CD4-positive, alpha-beta memory T cell (primary cell): ENCODE data around the gene DUSP28. TPM values are rescaled to one million over a fixed set of nuclear protein-coding genes. Genes with fewer than 3 reads are reported as not detected.
"Not testable (repeated sequence)": the region's sequence is repeated elsewhere in the genome, so short reads cannot be mapped to it uniquely, and the experiment has no call there.

Source experiments
- CTCF ChIA-PET: fragments of 350-600 bp; sonication (Branson Sonifier 250); formaldehyde crosslinking; loops from one replicate; lab custom pipeline; 2021; ENCODE audit warnings: inconsistent platforms; ENCODE audit not compliant: partially characterized antibody; lab: Charles Lee
- POLR2A ChIA-PET: fragments of 350-600 bp; sonication (Branson Sonifier 250); formaldehyde crosslinking; loops from one replicate; lab custom pipeline; 2021; ENCODE audit not compliant: partially characterized antibody; lab: Charles Lee
- DNase-seq, 5 donors: peaks; one replicate each; pipeline versions ENCODE4 v3.0.0 to v3.0.0-alpha.2; 2020 to 2022; ENCODE audit warnings: mixed read lengths in 1 of 5
- H3K27ac ChIP-seq: one replicate; pipeline ENCODE4 v1.7.0; 2013; ENCODE audit warnings: low read depth, low read length
- H3K27me3 ChIP-seq: 2 replicates; pipeline ENCODE4 v1.7.0; 2013; ENCODE audit warnings: mild to moderate bottlenecking, low read length, moderate library complexity; ENCODE audit not compliant: insufficient read depth
- H3K36me3 ChIP-seq: 2 replicates; pipeline ENCODE4 v1.7.0; 2013; ENCODE audit warnings: mild to moderate bottlenecking, low read length, moderate library complexity; ENCODE audit not compliant: insufficient read depth
- H3K4me1 ChIP-seq: 2 replicates; pipeline ENCODE4 v1.7.0; 2013; ENCODE audit warnings: mild to moderate bottlenecking, low read length, moderate library complexity; ENCODE audit not compliant: insufficient read depth
- H3K4me3 ChIP-seq, 2 donors: one replicate each; pipeline ENCODE4 v1.7.0; 2013; ENCODE audit warnings: low read length in 2 of 2, mild to moderate bottlenecking in 1 of 2
- H3K9me3 ChIP-seq, 2 donors: one replicate each; pipeline ENCODE4 v1.7.0; 2013; ENCODE audit warnings: low read length in 2 of 2, control low read depth in 1 of 2; ENCODE audit not compliant: control insufficient read depth in 1 of 2
- H3K27ac Mint-ChIP-seq, 7 donors: one replicate each; pipeline ENCODE4 v1.8.0; 2020 to 2021; ENCODE audit warnings: mixed read lengths in 7 of 7, mild to moderate bottlenecking in 6 of 7, inconsistent platforms in 3 of 7, moderate library complexity in 3 of 7
- H3K27me3 Mint-ChIP-seq, 2 donors: one replicate each; pipeline ENCODE4 v1.8.0; 2020 to 2021; ENCODE audit warnings: mixed read lengths in 2 of 2
- H3K36me3 Mint-ChIP-seq, 2 donors: one replicate each; pipeline ENCODE4 v1.8.0; 2020 to 2021; ENCODE audit warnings: mixed read lengths in 2 of 2, inconsistent platforms in 1 of 2, mild to moderate bottlenecking in 1 of 2
- H3K4me1 Mint-ChIP-seq, 4 donors: one replicate each; pipeline ENCODE4 v1.8.0; 2020 to 2021; ENCODE audit warnings: mixed read lengths in 4 of 4, mild to moderate bottlenecking in 1 of 4
- H3K4me3 Mint-ChIP-seq, 8 donors: one replicate each; pipeline ENCODE4 v1.8.0; 2020 to 2021; ENCODE audit warnings: mixed read lengths in 8 of 8, mild to moderate bottlenecking in 7 of 8, moderate library complexity in 6 of 8, inconsistent platforms in 3 of 8
- H3K9me3 Mint-ChIP-seq, 8 donors: one replicate each; pipeline ENCODE4 v1.8.0; 2020 to 2021; ENCODE audit warnings: mixed read lengths in 8 of 8, mild to moderate bottlenecking in 5 of 8, inconsistent platforms in 3 of 8, moderate library complexity in 1 of 8
- intact Hi-C: fragments of 100-400 bp; cut with micrococcal nuclease; formaldehyde crosslinking; loops from one replicate; pipeline ENCODE4 v1.15.1; 2023
- polyA plus RNA-seq, 2 donors: library from polyadenylated mRNA; unstranded; fragments of 300-500 nt; fragmentation: Illumina TruSeq; gene quantifications; one replicate each; pipeline ENCODE4 v1.2.3, GENCODE V29; 2021
- total RNA-seq, 2 experiments: library from RNA; stranded (reverse); gene quantifications; one replicate each; pipeline ENCODE4 v1.2.3, GENCODE V29; 2021

The DUSP28 gene
- total and polyA plus RNA-seq, 4 experiments from 2014 or later: 16.3 to 19.4 (median 18.4) TPM

DNA sequence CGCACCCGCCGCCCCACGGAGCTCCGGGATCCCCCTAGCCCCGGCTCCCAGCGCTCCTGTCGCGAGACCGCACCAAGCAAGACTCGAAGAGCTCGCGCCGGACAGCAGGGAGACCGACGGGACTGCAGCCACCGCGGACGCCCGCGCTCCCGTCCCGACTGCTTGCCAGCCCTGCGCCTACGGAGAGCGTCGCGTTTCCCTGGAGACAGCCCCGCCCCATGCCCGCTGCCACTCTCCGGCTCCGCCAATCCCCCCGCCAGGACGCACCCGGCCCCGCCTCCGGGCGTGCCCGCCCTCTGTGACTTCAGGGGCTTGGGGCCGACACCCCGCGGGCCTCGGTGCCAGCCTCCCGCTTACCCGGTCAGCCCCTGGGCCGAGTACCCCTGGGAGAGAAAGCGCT is 2.3 kb upstream of the DUSP28 start, which contains the start of gene ANKMY1:
Gene ANKMY1 (minus strand): TSS at position 181 of the 400 bp plus-strand sequence. CDS start 653 bp downstream, outside the sequence.
- DNase-seq: peak; percentile 52 to 60 (median 57)
- H3K4me3 Mint-ChIP-seq: peak within 1 kb of the TSS; percentile 67 to 89 (median 84)
- Histone ChIP-seq H3K27ac (no peak within 1 kb of the TSS), H3K4me1 (peaks cover 56% of the 10 kb centered on the region), H3K9me3 (no peaks in the 10 kb centered on the region), H3K27me3 (no peaks in the 10 kb centered on the region), H3K4me3 (no peak within 1 kb of the TSS), H3K36me3 (peaks cover 14% of the 10 kb centered on the region)
- H3K27me3 Mint-ChIP-seq: no peaks in the 10 kb centered on the region
- peak within 1 kb of the TSS in 6 of 7 donors; percentile 39 to 99 (median 75) for H3K27ac Mint-ChIP-seq
- POLR2A ChIA-PET: interaction anchor here (1.4 to 20.6 kb wide), 3 partner anchors 15 to 29 kb away, joined by 13 to 461 read pairs (median 249); partner anchors contain the start of genes CAPN10 and RNPEPL1
- CTCF ChIA-PET: interaction anchor here (1.2 to 5.2 kb wide), 4 partner anchors 8 to 44 kb away, joined by 3 to 26 read pairs (median 16); partner anchors contain the start of gene CAPN10
- H3K9me3 Mint-ChIP-seq: peaks cover 0 to 3% (median 0%) of the 10 kb centered on the region in 8 donors
- H3K36me3 Mint-ChIP-seq: peaks cover 10 to 33% of the 10 kb centered on the region in 2 donors
- intact Hi-C loops: no loop called here
- H3K4me1 Mint-ChIP-seq: peaks cover 28 to 59% (median 44%) of the 10 kb centered on the region in 4 donors

DNA sequence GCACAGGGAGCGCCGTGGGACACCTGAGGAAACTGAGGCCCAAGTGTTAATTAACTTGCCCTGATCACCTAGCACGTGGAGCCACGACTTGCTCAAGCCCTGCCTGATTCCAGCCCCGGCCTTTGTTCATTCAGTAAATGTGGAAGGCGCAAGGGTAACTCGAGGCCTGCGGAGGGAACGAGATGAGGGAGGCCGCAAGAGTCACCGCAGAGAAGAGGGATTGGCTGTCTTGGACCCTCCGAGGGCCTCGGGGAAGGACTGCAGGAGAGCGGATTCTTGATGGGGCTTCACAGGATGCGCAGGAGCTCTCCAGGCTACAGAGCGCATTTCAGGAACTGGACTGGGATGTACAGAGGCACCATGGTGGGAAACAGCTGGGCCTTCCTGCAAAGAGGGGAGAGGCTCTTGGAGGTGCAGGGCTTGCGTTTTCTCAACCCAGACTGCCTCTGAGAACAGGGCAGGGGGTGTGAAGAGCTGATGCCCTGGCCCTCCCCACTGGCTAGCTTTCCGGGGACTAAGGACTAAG is 1.9 kb upstream of the DUSP28 start:
- Histone ChIP-seq H3K4me1 (peaks cover 61% of the 10 kb centered on the region), H3K27me3 (no peaks in the 10 kb centered on the region), H3K4me3 (no peak overlapping the region), H3K36me3 (peaks cover 12% of the 10 kb centered on the region), H3K9me3 (no peaks in the 10 kb centered on the region), H3K27ac (no peak overlapping the region)
- ChIA-PET POLR2A (interaction anchor here (12.6 to 20.6 kb wide), 2 partner anchors 15 to 28 kb away, joined by 249 to 461 read pairs; partner anchors contain the start of genes CAPN10 and RNPEPL1), CTCF (interaction anchor here (1.2 to 4.7 kb wide), 4 partner anchors 15 to 44 kb away, joined by 3 to 26 read pairs (median 8); partner anchors contain the start of gene CAPN10)
- peaks cover 29 to 64% (median 46%) of the 10 kb centered on the region in 4 donors for H3K4me1 Mint-ChIP-seq
- peaks cover 10 to 30% of the 10 kb centered on the region in 2 donors for H3K36me3 Mint-ChIP-seq
- H3K27me3 Mint-ChIP-seq: no peaks in the 10 kb centered on the region
- peak overlapping the region; percentile 63 to 89 (median 84) for H3K4me3 Mint-ChIP-seq
- peaks cover 0 to 3% (median 0%) of the 10 kb centered on the region in 8 donors for H3K9me3 Mint-ChIP-seq
- intact Hi-C loops: no loop called here
- peak overlapping the region in 5 of 7 donors; percentile 39 to 99 (median 75) for H3K27ac Mint-ChIP-seq
- DNase-seq: no peak

- no peak for DNase-seq
- H3K9me3 ChIP-seq: no peaks in the 10 kb centered on the region
- peaks cover 71% of the 10 kb centered on the region for H3K4me1 ChIP-seq
- intact Hi-C loops: no loop called here
- H3K36me3 ChIP-seq: peaks cover 13% of the 10 kb centered on the region
- H3K27ac ChIP-seq: peak overlapping the region; percentile 86
- H3K27me3 ChIP-seq: no peaks in the 10 kb centered on the region
- peaks cover 10 to 33% of the 10 kb centered on the region in 2 donors for H3K36me3 Mint-ChIP-seq
- H3K27ac Mint-ChIP-seq: peak overlapping the region; percentile 67 to 99 (median 91)
- peak overlapping the region; percentile 11 to 54 for H3K4me3 ChIP-seq
- CTCF ChIA-PET: interaction anchor here (2.0 to 4.7 kb wide), 3 partner anchors 21 to 45 kb away, joined by 8 to 26 read pairs (median 9); partner anchors contain the start of gene CAPN10
- POLR2A ChIA-PET: interaction anchor here (12.6 to 20.6 kb wide), 2 partner anchors 14 to 27 kb away, joined by 249 to 461 read pairs; partner anchors contain the start of genes CAPN10 and RNPEPL1
- peak overlapping the region; percentile 79 to 89 (median 86) for H3K4me3 Mint-ChIP-seq
- no peaks in the 10 kb centered on the region for H3K27me3 Mint-ChIP-seq
- H3K9me3 Mint-ChIP-seq: peaks cover 0 to 3% (median 0%) of the 10 kb centered on the region in 8 donors
- peaks cover 36 to 74% (median 54%) of the 10 kb centered on the region in 4 donors for H3K4me1 Mint-ChIP-seq
Measured at GRCh38 chr2:240559286-240559685, 871 bp upstream of the DUSP28 start.

DNA sequence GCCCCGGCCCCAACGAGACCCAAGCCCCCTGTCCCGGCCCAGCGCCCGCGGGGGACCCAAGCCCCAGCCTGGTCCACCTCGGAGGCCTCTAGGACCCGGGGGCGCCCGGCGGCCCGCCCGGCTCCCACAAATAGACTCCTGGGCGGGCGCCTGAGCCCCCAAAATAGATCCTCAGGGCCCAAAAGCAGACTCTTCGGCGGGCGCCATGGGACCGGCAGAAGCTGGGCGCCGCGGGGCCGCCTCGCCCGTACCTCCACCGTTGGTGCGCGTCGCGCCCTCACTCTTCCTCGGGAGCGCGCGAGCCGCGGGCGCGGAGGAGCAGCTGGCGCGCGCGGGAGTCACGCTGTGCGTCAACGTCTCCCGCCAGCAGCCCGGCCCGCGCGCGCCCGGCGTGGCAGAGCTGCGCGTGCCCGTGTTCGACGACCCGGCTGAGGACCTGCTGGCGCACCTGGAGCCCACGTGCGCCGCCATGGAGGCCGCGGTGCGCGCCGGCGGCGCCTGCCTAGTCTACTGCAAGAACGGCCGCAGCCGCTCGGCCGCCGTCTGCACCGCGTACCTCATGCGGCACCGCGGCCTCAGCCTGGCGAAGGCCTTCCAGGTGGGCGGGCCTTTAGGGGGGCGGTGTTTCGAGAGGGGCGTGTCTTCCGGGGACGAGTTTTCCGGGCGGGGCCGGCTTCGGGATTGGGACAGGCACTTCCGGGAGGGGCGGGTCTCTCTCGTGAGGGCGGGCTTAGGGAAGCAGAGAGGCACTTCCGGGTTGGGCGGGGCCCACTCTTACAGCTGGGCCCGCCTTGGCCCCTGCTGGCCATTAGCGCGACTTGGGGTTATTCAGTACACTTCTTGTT is 545 bp downstream of the DUSP28 start:
- Histone ChIP-seq H3K9me3 (no peaks in the 10 kb centered on the region), H3K27me3 (no peaks in the 10 kb centered on the region), H3K4me3 (peak overlapping the region; percentile 54 to 90), H3K27ac (peak overlapping the region; percentile 86), H3K4me1 (peaks cover 85% of the 10 kb centered on the region), H3K36me3 (peaks cover 8% of the 10 kb centered on the region)
- H3K4me1 Mint-ChIP-seq: peaks cover 47 to 84% (median 67%) of the 10 kb centered on the region in 4 donors
- intact Hi-C loops: loop anchor here (1.0 to 10.0 kb wide), 8 partner anchors 8 to 1158 kb away; partner anchors contain the start of genes ATG4B, CAPN10, HDAC4 and HDLBP
- ChIA-PET POLR2A (interaction anchor here (0.8 to 20.6 kb wide), 17 partner anchors 10 to 1141 kb away, joined by 3 to 461 read pairs (median 4); partner anchors contain the start of genes ATG4B, CAPN10, GPR35 and ING5), CTCF (interaction anchor here (1.1 to 2.0 kb wide), 5 partner anchors 12 to 46 kb away, joined by 3 to 13 read pairs (median 7); partner anchors contain the start of gene CAPN10)
- peak overlapping the region; percentile 86 to 99 (median 94) for H3K27ac Mint-ChIP-seq
- H3K4me3 Mint-ChIP-seq: peak overlapping the region; percentile 84 to 91 (median 88)
- DNase-seq: peak; percentile 99 to 100 (median 99)
- peaks cover 0 to 3% (median 0%) of the 10 kb centered on the region in 8 donors for H3K9me3 Mint-ChIP-seq
- peaks cover 21 to 39% of the 10 kb centered on the region in 2 donors for H3K36me3 Mint-ChIP-seq
- no peaks in the 10 kb centered on the region for H3K27me3 Mint-ChIP-seq

GRCh38 chr2:240561325-240561971 is 1.3 kb downstream of the DUSP28 start:
- peak overlapping the region; percentile 86 for H3K27ac ChIP-seq
- Mint-ChIP-seq H3K4me1 (peaks cover 47 to 86% (median 65%) of the 10 kb centered on the region in 4 donors), H3K36me3 (peaks cover 21 to 42% of the 10 kb centered on the region in 2 donors), H3K9me3 (peaks cover 0 to 3% (median 0%) of the 10 kb centered on the region in 8 donors), H3K27ac (peak overlapping the region; percentile 86 to 99 (median 94)), H3K4me3 (peak overlapping the region; percentile 84 to 91 (median 88)), H3K27me3 (no peaks in the 10 kb centered on the region)
- H3K9me3 ChIP-seq: no peaks in the 10 kb centered on the region
- POLR2A ChIA-PET: interaction anchor here (0.8 to 20.6 kb wide), 16 partner anchors 11 to 1140 kb away, joined by 3 to 461 read pairs (median 4); partner anchors contain the start of genes CAPN10, GPR35, ING5 and MTERF4
- H3K27me3 ChIP-seq: no peaks in the 10 kb centered on the region
- peaks cover 8% of the 10 kb centered on the region for H3K36me3 ChIP-seq
- intact Hi-C loops: loop anchor here (1.0 to 10.0 kb wide), 6 partner anchors 25 to 1159 kb away; partner anchors contain the start of genes ATG4B, CAPN10, HDAC4 and HDLBP
- CTCF ChIA-PET: interaction anchor here (1.1 to 3.0 kb wide), 6 partner anchors 11 to 47 kb away, joined by 3 to 13 read pairs (median 8); partner anchors contain the start of gene CAPN10
- DNase-seq: peak in 3 of 5 donors; percentile 17 to 58 (median 33)
- H3K4me1 ChIP-seq: peaks cover 86% of the 10 kb centered on the region
- peak overlapping the region; percentile 54 to 90 for H3K4me3 ChIP-seq

DNA sequence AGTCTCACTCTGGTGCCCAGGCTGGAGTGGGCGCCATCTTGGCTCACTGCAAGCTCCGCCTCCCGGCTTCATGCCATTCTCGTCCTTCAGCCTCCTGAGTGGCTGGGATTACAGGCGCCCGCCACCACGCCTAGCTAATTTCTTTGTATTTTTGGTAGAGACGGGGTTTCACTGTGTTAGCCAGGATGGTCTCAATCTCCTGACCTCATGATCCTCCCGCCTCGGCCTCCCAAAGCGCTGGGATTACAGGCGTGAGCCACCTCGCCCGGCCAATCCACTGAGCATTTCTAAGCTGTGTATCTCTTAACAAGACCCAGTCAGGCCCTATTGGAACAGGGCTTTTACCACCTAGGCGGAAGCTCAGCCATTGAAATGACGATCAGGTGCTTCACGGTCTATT is 3.1 kb downstream of the DUSP28 start:
- peaks cover 21 to 40% of the 10 kb centered on the region in 2 donors for H3K36me3 Mint-ChIP-seq
- not testable (repeated sequence) for H3K27me3 Mint-ChIP-seq, H3K27me3 ChIP-seq, H3K36me3 ChIP-seq, H3K27ac ChIP-seq, DNase-seq, H3K9me3 ChIP-seq, H3K9me3 Mint-ChIP-seq, H3K4me3 ChIP-seq
- intact Hi-C loops: loop anchor here (5.0 to 10.0 kb wide), 4 partner anchors 536 to 1161 kb away; partner anchors contain the start of genes ATG4B, HDAC4, HDLBP and NDUFA10
- H3K4me1 Mint-ChIP-seq: peaks cover 48 to 91% (median 66%) of the 10 kb centered on the region in 4 donors
- peak overlapping the region in 2 of 7 donors; percentile 27 to 99 for H3K27ac Mint-ChIP-seq
- H3K4me1 ChIP-seq: peaks cover 82% of the 10 kb centered on the region
- ChIA-PET POLR2A (interaction anchor here (4.6 to 20.6 kb wide), 2 partner anchors 15 to 24 kb away, joined by 131 to 461 read pairs; partner anchors contain the start of gene CAPN10), CTCF (interaction anchor here (1.7 to 3.0 kb wide), 2 partner anchors 23 to 49 kb away, joined by 5 to 10 read pairs; partner anchors contain the start of gene CAPN10)
- H3K4me3 Mint-ChIP-seq: peak overlapping the region in 2 of 8 donors; percentile 94 to 95
